ENCODE data around the gene MARK3.

MARK3 gene

GRCh38 chr14:103442288-103442687 is 57.1 kb downstream of the MARK3 start:
- DNase-seq, result no peak

- DNase-seq, result no peak
These were observed 57.9 kb downstream of the MARK3 start for GRCh38 chr14:103443111-103443510.

DNA sequence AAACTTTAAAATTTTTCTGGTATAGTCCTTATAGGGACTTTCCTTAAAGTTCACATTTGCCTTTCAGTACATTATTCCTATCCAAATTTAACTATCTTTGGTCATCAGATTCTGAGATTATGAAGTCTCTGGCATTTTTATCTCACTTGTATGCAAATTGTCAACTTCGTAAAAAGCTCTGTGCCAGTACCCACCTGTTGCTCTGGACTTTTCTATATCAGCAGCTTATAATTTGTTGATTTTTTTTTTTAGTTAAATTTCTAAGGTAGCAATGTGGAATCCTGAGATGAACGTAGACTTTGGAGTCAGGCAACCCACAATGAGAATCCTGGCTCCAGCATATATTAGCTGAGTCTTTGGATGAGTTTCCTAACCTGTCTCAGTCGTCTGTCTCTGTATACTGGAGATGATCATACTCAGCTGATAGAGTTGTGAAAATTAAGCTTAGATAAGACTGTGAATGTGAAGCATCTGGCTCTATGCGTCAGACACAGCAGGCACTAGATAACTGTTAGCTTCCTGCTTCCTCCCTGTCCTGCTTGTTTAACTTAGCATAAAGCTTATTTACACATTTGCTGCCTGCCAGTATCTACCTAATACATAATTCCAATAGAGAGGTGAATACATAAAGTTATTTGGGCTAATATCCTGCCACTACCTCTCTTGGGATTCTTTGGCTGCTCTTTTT is 59.8 kb downstream of the MARK3 start:
- no peak for DNase-seq

DNA sequence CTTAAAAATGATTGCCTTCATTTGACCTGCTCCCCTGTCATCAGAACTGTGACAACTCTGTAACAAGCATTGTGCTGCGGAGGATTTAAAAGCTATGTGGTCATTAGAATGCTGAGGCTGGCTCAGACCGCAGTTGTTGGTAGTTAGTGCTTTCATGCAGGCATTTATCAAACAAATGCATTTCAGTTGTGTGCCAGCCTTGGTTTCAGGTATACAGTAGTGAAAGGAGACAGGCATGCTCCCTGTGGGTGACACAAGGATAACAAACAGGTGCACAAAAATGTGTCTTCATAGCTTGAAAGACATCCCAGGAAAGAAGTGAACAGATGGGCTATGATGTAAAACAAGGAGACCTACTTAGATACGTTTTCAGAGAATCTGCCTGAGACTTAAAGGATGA is 60.6 kb downstream of the MARK3 start:
- DNase-seq, result no peak

DNA sequence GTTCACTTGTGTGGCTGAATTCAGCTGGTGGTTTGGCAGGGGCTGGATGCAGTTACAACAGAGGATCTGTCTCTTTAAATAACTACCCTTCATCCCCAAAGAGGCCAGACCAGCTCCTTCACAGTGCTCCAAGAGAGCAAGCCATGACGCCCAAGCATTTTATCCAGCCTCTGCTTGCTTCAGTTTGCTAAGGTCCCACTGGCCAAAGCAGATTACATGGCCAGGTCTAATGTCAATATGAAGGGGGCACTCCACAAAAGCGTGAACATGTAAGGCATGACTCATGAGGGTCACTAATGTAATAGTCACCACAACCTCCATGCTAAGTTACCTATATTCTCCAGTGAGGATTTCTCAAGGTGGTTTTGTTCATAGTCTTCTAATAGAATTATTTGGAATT is 62.9 kb downstream of the MARK3 start:
- no peak for DNase-seq

DNA sequence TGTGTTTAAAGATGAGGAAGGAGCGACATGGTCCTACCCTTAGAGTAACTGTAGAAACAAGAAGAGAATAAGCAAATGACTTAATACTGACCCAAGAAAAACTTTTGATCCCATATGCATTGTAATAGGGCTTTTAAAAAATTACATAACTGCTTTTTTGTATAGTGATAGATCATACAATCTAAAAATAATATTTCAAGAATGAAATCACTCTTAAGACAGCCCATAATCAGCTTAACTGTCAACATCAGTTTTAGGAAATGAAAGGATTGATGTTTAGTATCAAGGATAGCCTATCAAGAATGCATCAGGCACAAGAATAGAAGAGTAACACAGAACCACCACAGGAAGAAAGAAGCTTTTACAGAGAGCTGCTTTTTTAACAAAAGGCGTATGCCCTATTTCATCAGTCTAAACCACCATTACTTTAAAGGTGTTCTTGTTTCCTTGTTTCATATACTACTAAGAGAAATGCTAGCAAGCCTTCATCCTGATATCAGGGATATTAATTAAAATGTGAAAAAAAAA is 64.5 kb downstream of the MARK3 start:
- DNase-seq, result no peak

DNA sequence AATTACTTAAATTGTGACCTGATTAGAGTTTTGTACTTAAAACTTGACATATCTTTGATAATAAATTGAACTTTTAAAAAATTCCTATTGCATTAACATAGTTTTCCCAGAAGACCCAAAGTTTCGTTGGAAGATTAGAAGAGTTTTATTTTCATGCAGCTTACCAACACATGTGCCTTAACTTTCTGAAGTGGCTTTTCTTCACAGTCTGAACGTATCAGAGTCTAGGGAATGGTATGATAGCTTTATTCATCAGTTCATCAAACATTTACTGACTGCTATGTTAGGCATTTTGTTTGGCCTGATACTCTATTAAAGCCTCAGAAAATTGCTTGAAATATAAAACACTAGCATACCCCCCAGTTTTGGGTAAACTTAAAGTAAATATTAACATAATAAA is 65.2 kb downstream of the MARK3 start:
- no peak for DNase-seq

DNA sequence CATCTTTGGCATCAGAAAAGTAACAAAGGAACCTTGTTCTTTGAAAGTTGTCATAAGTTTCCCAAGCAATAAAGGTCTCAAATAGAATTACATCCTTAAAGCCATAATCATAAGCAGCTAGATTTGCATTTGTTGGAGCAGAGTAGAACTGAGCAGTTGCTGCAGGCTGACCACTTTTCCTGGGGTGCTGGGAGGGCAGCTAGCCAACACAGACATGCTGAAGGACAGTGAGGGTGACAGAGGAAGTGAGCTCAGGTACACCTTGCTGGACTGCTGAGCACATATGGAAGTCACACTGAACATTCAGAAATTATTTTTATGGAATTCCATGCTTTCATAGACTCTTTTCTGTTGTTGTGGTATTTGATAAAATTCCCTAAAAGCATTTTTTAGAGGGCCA is 66.2 kb downstream of the MARK3 start:
- no peak for DNase-seq

DNA sequence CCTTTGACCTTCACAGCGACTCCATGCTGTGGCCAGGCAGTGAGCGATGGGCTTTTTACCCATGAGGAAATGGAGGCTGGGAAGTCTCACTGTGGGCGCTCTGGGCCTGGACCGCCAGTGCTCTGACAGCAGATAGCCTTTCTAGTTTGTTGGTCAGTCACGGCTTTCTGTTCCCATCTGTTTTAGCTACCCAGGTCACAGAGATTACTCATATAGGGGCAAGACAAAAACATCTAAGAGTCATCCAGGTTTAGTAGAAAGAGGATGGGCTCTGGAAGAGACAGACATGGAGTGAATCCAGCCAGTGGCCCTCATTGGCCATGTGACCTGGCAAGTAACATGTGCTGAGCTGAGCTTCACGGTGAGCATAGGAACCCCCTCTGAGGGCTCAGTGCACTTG is 68.6 kb downstream of the MARK3 start:
- no peak for DNase-seq

DNA sequence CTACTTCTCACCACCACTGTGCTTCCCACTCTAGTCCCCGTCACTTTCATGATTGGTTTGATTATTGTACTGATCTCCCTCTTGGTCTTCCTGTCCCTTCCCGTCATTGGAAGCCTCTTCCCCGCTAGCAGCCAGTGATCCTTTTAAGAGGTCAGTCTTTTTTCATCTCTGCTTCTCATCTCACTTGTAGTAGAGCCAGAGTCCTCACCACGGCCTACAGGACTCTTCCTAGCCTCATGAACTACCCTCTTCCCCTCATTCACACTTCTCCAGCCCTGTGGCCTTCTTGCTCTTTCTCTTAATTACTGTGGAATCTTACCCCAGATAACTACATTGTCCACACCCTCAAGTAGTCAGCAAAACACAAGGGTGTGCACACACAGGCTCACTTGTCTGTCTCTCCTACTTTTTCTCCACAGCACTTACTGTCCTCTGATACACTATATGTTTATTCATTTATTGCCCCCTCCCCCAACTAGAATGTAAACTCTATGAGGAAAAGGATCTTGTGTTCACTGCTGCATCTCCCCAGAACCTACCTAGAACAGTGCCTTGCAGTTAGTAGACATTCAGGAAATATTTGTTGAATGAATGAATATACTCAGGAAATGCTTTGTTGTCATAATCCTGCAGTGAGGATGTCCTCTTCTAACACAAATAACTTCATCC is 71.1 kb downstream of the MARK3 start:
- DNase-seq, result no peak

- DNase-seq, result no peak
These were observed 75.2 kb downstream of the MARK3 start for GRCh38 chr14:103460415-103460814.

DNA sequence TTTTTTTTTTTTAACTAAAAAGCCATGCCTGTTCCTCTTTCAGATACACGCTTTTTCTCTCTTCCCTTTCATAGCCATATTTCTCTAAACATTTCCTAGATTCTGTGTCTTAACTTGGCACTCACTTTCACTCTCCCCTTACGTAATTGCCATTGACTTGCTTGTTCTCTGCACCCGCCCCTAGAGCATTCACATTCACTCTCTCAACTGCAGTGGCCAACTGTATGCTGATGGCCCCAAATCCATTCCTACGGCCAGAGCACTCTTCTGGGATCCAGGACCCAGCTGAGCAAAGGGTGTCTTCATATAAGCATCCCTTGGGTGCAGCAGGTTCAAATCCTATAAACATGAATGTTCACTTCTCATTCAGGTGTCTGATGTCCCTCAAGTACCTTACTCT is 77.9 kb downstream of the MARK3 start:
- no peak for DNase-seq

DNA sequence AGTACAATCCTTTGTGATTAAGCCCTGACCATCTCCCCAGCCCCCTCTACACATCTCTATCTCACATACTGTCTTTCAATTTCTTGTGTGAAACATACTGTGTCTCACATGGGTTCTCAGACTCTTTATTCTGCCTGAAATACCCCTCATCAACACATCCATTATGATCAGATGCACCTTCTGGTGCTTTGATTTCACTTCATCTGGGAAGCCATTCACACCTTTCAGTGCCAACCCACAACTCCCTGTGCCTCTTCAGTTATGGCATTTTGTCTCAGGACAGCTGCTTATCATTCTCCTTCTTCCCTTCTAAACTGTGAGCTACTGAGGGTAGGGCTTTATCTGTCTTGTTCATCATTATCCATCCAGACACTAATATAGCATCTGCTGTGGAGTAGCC is 78.6 kb downstream of the MARK3 start:
- DNase-seq, result no peak

DNA sequence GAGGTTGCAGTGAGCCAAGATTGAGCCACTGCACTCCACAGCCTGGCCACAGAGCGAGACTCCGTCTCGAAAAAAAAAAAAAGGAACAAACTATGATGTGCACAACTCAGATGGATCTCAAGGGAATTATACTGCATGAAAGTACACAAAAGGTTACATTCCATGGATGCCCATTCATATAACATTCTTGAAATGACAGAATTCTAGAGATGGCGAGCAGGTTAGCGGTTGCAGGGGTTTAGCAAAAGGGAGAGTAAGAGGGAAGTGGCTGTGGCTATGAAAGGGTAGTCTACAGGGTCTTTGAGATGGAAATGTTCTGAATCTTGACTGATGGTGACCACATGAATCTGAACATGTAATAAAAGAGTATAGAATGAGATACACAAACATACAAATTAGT is 87.7 kb downstream of the MARK3 start:
- no peak for DNase-seq

- DNase-seq, result no peak
These were observed 89.7 kb downstream of the MARK3 start for GRCh38 chr14:103474893-103475292.

GRCh38 chr14:103476065-103476464 is 90.8 kb downstream of the MARK3 start:
- no peak for DNase-seq

DNA sequence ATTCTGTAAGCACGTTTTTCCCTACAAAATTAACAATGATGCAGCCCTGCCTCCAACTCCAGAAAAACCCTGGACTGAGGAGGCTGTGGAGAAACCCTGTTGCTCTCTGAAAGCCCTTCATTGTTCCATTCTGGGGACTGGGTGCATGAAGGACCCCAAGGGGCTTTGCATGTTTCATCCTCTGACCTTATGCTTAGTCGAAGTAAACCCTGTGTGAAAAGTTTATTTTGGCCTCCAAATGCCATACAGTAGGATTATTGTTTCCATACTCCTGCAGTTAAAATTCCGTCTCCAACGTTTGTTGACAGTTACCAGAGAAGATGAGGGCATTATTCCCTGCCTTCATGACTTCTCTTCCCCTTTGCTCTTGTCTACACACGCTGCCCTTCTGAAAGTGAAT is 91.4 kb downstream of the MARK3 start:
- no peak for DNase-seq

DNA sequence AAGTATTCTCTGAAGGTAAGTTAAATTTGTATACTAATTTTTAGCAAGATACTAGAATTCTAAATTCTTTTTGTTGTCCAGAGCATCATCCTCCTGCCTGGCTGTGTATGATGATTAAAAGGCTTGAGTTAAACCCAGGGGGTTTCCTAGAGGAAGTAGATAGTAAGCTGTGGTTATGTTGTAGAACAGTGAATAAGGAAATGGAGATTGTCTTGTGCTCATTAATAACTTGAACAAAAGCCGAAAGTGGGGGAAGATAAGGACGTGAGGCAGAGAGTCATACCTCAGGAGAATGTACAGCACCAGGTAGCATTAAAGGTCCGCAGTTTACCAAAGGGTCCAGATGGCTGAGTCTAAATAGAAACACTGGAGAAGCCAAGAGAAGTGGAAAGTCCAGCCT is 95.4 kb downstream of the MARK3 start:
- DNase-seq, result no peak

- no peak for DNase-seq
These were observed 98.4 kb downstream of the MARK3 start for GRCh38 chr14:103483600-103483999.

GRCh38 chr14:103485504-103485903 is 100.3 kb downstream of the MARK3 start:
- DNase-seq, result no peak

DNA sequence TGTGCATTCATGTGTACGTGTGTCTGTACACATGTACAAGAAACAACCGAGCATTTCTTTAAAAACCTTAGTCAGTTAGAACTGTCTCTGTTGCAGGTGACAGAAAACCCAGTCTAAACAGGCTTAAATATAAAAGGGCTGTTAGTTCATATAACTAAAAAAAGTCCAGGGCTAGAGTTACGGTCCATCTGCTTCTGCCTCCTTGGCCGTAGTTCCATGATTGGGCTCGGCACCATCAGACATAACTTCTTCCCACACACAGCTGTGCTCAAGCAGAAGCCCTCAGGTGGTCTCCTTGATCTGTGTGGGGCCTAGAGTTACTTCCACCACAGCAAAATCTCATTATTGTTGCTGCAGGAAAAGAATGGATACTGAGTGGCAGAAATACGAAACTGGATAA is 102.9 kb downstream of the MARK3 start:
- DNase-seq, result no peak

DNA sequence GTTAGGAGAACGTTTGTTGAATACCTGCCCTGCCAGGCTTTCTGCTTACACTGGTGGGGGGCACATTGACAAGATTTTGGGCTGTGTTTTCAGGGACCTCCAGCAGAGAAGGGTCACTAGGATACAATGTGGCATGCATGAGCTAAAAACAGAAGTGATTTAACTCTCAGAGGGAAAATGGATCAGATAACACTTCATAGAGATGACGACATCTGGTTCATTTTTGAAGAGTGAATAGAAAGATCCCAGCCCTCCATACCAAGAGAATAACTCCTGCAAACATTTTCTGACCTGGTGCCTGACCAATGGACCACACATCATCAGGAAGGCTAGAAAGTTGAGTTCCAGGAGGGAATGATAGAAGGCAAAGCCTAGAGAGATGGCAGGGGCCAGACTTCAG is 103.7 kb downstream of the MARK3 start:
- no peak for DNase-seq

GRCh38 chr14:103489621-103490020 is 104.4 kb downstream of the MARK3 start:
- no peak for DNase-seq

GRCh38 chr14:103491691-103492090 is 106.5 kb downstream of the MARK3 start:
- DNase-seq, result no peak
